GM19023 (cell line): ENCODE measurements around the gene AHDC1.

Source experiments
- ATAC-seq: cut with Tn5 transposase; IDR thresholded peaks from one replicate; pipeline ENCODE4 v1.9.1; 2021; ENCODE audit warnings: mild to moderate bottlenecking, moderate library complexity; ENCODE audit not compliant: unreplicated experiment

The AHDC1 gene

GRCh38 chr1:27568300-27569087 is 35.5 kb downstream of the AHDC1 start:
- peak; percentile 83 for ATAC-seq

- peak; percentile 2 for ATAC-seq
Observed at GRCh38 chr1:27567971-27568299, 36.0 kb downstream of the AHDC1 start.

DNA sequence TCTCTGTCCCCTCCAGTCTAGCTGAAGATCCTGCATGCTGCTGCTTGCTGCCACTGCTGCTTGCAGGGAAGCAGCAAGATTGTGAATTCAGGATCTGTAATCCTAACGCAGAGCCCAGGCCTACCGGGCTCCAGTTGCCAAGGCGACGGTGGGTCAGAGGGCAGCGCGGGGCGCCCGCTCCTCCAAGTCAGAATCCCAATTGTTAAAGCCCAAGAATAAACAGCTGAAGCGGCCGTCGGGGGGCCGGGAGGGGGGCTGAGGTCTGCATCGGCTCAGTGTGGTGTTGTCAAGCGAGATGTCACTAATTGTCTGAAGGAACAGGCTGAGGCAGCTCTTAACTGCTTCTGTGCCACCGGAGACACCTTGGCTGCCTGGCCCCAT is 36.8 kb downstream of the AHDC1 start:
- no peak for ATAC-seq

DNA sequence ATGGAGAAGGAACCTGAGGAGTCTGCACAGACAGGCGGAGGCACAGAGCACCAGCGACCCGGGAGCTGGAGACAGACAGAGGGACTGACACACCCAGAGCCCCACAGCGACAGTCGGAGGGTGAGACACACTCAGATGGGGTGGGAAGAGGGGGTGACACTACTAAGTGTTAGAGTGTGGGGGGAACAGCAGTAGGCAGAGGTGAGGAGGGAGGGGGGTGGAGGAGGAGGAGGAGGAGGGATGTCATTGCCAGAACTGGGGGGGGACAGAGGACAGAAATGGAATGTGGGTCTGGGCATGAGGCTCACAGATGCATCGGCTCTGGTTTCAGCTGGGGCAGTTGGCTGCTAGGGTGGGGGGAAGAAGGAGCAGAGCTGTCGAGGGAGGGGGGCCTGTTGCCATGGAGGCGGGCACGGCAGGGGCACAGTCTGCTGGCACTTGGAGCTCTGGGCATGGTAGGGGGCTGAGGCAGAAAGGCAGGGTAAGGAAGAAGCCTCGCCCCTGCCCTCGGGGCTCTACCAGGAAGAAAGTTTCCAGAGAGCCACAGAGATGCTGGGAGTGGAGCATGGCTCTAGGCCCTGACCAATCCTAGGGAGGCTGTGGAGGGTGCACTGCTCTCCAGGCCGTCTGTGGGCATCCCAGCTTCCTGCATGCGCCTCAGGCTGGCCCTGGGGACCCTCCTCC is 37.3 kb downstream of the AHDC1 start:
- ATAC-seq = no peak

DNA sequence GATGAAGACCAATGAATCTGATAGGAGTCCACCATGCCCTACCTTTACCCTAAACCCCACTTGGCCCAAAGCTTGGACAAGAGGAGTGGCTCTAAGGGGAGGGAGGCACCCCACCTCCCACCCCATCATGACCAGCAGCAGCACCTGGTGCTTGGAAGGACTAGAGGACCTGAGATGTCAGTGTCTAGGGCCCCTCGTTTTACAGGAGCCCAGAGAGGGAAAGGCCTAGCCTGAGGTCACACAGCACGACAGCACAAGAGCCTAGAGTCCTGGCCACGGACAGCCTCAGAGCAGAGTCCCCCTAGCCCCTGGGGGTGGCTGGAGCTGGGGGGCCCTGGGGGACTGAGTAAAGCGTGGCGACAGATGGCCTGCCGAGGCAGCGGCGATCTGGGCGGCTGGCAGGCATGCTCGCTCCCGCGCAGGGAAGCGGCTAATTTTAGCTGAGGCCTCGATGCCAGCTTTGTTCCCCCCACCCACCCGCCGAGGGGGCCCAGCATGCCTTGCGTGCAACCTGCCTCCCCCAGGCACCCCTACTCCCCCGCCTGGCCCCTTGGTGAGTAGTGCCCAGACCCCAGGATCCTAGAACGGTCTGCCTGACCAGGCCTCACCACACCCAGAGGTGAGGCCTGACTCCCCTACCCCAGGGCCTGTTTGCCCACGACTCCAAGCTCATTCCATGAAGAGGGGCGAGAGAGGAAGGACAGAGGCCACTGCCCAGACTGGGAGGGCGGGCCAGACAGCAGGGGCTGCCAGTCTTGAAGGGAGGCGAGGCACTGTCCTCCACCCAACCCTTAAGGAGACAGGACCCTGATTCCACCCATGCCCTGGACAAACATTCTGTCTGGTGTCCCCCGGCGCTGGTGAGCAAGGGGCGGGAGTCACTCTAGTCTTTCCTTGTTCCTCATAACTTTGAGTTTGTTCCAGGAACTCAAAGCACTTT is 39.0 kb downstream of the AHDC1 start:
- ATAC-seq = no peak

DNA sequence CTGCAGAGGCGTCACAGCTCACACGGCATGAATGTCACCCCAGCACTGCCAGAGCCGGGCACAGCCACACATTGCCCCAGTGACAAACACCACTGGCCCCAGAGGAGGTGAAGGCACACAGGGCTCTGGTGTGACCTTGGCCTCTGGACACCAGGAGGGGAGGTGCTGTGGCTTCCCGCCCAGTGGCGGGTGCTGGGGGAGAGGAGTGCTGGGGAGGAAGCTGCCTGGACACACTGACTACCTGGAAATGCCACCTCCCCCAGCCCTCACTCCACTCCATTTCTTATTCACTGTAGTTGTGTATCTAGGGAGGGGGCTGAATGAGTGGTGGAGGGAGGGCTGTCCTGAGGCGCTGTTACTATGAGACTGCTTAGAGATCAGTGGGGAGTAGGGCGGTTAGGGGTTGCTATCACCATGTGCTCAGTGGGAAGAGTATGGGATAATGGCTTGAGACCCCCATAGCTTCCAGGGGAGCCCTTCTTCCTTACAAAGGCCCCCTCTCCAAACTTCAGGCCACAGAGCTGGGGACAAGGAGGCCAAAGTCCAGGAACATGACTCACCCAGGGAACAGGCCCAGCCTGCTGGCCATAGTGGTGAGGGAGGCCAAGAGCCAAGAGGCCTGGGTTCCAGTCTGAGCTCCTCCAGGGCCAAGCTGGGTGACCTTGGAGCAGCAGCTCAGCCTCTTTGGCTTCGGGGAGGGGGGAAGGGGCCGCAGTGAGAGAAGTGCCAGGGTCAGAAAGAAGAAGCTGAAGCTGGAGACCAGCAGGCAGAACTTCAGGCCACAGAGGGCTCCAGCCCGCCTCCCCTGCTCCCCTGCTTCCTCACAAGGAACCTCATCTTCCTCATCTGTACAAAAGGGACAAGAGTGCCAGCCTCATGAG is 40.1 kb downstream of the AHDC1 start:
- no peak for ATAC-seq

- ATAC-seq = no peak
Observed at GRCh38 chr1:27563341-27563590, 40.7 kb downstream of the AHDC1 start.

DNA sequence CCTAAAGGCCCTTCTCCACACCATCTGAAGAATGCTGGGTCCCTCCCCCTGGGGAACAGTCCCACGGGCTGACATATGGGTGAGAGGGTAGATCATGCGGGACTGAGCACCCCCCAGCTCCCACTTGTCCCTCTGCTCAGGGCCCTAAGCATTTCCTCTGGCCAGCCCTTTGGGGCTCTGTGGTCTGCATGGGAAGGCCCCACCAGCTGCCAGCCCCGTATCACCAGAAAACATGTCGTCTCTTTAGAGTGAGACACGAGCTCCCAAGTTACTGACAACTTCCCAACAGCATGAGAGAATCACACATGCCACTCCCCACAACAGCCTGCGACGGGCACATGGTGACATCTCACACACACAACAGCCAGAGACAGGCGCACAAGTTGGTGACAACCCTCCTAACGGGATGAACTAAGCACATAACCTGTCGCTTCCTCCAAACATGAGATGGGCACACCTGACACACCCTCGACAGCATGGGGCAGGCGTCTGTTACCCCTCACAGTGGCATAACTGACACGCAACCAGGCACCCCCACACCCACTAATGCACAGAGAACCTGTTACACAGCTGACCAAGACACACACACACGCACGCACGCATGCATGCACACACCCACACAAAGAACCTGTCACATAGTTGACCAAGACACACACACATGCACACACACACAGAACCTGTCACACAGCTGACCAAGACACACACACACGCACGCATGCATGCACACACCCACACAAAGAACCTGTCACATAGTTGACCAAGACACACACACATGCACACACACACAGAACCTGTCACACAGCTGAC is 41.2 kb downstream of the AHDC1 start:
- no peak for ATAC-seq

DNA sequence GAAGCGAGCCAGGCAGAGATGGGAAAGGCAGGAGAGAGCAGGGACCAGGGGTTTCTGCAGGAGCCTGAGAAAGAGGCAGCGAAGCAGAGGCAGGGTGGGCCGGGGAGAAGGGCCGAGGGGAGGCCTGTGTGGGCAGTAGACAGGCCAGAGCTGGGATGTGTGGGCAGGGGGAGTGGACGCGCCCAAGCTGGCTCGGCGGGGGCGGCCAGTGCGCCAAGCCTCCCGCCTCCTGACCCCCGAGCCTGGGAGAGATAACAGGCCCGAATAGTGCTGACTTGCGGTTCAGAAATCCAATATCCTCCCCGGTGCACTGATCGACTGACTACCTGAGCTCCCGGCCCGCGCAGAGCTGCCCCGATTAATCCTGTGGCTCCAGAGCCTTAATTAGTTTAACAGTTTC is 41.9 kb downstream of the AHDC1 start:
- ATAC-seq = no peak

- no peak for ATAC-seq
Observed at GRCh38 chr1:27561124-27561899, 42.6 kb downstream of the AHDC1 start.

DNA sequence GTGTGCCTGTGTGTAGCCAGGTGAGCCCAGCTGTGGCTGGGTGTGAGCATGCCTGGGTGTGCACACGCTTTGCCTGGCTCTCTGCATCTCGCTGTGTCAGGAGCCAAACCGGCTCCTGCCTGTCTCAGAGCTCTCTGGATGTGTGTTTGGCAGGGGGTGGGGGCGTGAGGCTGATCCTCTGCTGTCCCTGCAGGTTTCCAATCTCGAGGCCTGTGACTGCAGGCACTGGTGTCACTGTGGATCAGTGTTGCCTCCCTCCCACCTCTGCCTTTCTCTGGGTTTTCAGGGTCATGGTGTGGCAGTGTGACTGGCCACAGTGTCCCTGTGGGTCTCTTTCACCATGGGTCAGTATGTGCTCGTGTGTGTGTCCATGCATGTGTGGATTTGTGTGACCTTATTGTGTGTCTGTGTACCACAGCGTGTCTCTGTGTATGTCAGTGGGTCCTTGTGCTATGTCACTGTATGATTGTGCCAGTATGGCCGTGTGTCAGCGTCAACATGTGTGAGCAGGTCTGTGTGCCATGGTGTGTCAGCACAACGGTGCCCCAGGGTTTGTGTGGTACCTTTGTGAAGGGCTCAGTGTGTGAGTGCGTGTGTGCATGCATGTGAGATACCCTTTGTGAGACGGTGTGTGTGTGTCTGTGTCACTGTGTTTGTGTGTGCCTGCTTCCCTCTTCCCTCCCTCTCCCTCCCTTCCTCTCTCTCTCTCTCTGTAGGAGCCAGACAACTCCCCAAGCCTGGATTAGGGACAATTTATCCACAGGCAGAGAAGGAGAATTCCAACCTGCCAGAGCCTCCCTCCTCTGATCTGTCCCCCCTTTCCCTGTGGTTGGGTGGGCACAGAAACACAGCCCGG is 43.4 kb downstream of the AHDC1 start:
- no peak for ATAC-seq

GRCh38 chr1:27559466-27560030 is 44.4 kb downstream of the AHDC1 start:
- ATAC-seq = no peak

- no peak for ATAC-seq
Observed at GRCh38 chr1:27557596-27558340, 46.2 kb downstream of the AHDC1 start.

DNA sequence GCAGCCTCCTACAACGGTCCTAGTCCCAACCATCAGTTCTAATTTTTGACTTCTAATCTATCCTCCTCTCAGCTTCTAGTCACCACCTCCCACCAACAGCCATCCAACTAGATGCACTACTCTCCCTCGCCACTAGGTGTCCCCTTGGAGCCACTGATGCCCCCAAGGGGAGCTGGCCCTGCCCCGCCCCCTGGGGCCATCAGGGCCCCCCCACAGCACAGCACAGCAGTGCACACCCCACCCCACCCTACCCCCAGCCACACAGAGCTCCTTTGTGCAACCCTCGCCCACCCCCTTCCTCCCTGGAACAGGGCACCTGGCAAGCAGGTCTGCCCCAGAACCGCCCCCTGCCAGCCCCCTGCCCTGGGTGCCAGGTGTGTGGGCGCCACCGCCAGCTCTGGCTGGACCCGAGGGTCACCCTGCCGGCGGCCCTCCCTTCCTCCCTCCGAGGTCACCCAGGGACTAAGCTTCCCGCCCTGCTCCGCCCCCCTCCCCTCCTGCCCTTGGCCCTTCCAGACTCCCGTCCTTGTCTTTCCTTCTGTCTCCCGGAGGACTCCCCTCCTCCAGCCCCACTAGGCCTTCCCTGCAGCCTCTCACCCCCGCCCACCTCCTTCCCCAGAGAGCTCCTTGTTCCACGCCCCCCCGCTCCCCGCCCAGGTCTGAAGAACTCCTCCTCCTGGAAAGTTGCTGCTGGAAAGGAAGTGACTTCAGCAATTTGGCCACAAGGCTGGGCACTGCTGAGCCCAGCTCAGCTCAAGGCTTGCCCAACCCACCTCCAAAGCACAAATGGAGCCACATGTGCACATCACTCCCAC is 47.0 kb downstream of the AHDC1 start:
- no peak for ATAC-seq

GRCh38 chr1:27556435-27556780 is 47.5 kb downstream of the AHDC1 start:
- no peak for ATAC-seq

DNA sequence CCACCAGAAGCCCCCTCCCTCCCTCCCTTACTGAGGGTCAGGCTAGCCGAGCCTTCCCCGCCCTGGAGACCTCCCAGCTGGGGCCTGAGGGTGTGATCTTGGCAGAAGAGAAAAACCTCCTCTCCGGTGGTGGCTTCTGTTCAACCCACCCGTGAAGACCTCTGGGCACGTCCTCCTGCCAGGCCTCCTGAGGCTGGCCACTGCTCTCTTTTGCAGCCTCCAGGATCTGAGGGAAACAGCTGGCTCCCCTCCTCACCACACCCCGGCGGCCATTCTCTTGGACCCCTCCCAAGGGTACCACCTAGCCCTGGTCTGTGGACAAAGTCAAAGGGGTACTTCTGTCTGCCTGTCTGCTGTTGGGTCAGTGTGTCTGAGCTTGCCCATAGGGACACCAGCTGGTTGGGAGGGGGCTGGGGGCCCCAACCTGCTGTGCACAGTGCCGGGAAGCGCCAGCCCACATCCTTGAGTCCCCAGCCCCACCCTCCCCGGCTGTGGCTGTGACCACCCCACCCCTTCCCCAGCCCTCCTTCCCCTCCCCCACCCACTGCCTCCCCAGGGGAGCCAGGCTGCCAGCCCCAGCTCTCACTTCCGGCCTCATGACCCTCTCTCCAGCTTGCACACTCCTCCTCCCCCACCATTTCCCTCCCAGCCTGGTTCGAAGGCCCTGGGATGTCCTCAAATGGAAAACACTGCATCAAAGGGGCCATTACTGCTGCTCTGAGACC is 48.1 kb downstream of the AHDC1 start:
- no peak for ATAC-seq
